ENCODE data around the gene PACSIN2.

- TF ChIP-seq CTCF (IDR thresholded peaks at IDR 0.05; ENCODE audit: low read depth, low read length, poor library complexity, severe bottlenecking), result no peak
- no peak for TF ChIP-seq EZH2phosphoT487 (IDR thresholded peaks at IDR 0.05; ENCODE audit: borderline replicate concordance, low read length)
Observed at GRCh38 chr22:42906605-42907348, 108.2 kb downstream of the PACSIN2 start.

All from DOHH2 (cell line).